ENCODE measurements around the gene POTEM.
"Not testable (repeated sequence)": the region's sequence is repeated elsewhere in the genome, so short reads cannot be mapped to it uniquely, and the experiment has no call there.

The POTEM gene

GRCh38 chr14:19038060-19038664 is 70.9 kb downstream of the POTEM start:
- not testable (repeated sequence) for DNase-seq

- DNase-seq, result not testable (repeated sequence)
These were observed 71.6 kb downstream of the POTEM start for GRCh38 chr14:19038785-19039184.

GRCh38 chr14:19043384-19043783 is 76.2 kb downstream of the POTEM start:
- not testable (repeated sequence) for DNase-seq

Measured in kidney glomerular epithelial cell (primary cell).